H9 (cell line): Measurements from ENCODE around the gene CKS2. TPM values are rescaled to one million over a fixed set of nuclear protein-coding genes. Genes with fewer than 3 reads are reported as not detected.

Source experiments
- DNase-seq: peaks from one replicate; pipeline ENCODE4 v3.0.0-alpha.2; 2017
- H2AFZ ChIP-seq: one replicate; pipeline ENCODE4 v1.6.1; 2013; ENCODE audit warnings: mild to moderate bottlenecking, low read length, control low read depth, moderate library complexity
- H2AK5ac ChIP-seq: 2 replicates; pipeline ENCODE4 v1.6.1; 2013; ENCODE audit warnings: low read length, control low read depth, mixed read lengths; ENCODE audit not compliant: insufficient read length
- H2BK120ac ChIP-seq: one replicate; pipeline ENCODE4 v1.6.1; 2013; ENCODE audit warnings: low read depth, mild to moderate bottlenecking, low read length, control low read depth, inconsistent platforms; ENCODE audit not compliant: poor library complexity, severe bottlenecking
- H2BK12ac ChIP-seq: 2 replicates; pipeline ENCODE4 v1.6.1; 2013; ENCODE audit warnings: low read length, control low read depth, mixed read lengths, low read depth; ENCODE audit not compliant: insufficient read length
- H2BK15ac ChIP-seq: 2 replicates; pipeline ENCODE4 v1.6.1; 2013; ENCODE audit warnings: low read depth, low read length, control low read depth
- H2BK20ac ChIP-seq: one replicate; pipeline ENCODE4 v1.6.1; 2013; ENCODE audit warnings: low read depth, mild to moderate bottlenecking, low read length, control low read depth, inconsistent platforms; ENCODE audit not compliant: poor library complexity, severe bottlenecking
- H2BK5ac ChIP-seq: 2 replicates; pipeline ENCODE4 v1.6.1; 2013; ENCODE audit warnings: low read length, control low read depth, mixed read lengths; ENCODE audit not compliant: insufficient read length
- H3K14ac ChIP-seq: 2 replicates; pipeline ENCODE4 v1.6.1; 2013; ENCODE audit warnings: low read length, control low read depth; ENCODE audit not compliant: insufficient read depth
- H3K18ac ChIP-seq: 2 replicates; pipeline ENCODE4 v1.6.1; 2013; ENCODE audit warnings: low read depth, mild to moderate bottlenecking, mixed read lengths, low read length, control low read depth; ENCODE audit not compliant: insufficient read length
- H3K23ac ChIP-seq: 2 replicates; pipeline ENCODE4 v1.6.1; 2013; ENCODE audit warnings: low read length, control low read depth, mixed read lengths, low read depth; ENCODE audit not compliant: insufficient read length
- H3K23me2 ChIP-seq: 2 replicates; pipeline ENCODE4 v1.6.1; 2013; ENCODE audit warnings: low read depth, mild to moderate bottlenecking, mixed read lengths, low read length, control low read depth; ENCODE audit not compliant: insufficient read length, poor library complexity, severe bottlenecking
- H3K27ac ChIP-seq: 2 replicates; pipeline ENCODE4 v1.5.1; 2013; ENCODE audit warnings: low read length, control low read depth, mixed read lengths, low read depth; ENCODE audit not compliant: insufficient read length
- H3K27me3 ChIP-seq: 2 replicates; pipeline ENCODE4 v1.6.1; 2013; ENCODE audit warnings: low read length, control low read depth, inconsistent platforms; ENCODE audit not compliant: insufficient read depth
- H3K4ac ChIP-seq: 2 replicates; pipeline ENCODE4 v1.6.1; 2013; ENCODE audit warnings: low read depth, mild to moderate bottlenecking, control low read depth, inconsistent platforms, low read length, moderate library complexity
- H3K4me1 ChIP-seq: 2 replicates; pipeline ENCODE4 v1.6.1; 2013; ENCODE audit warnings: low read length, control low read depth, inconsistent platforms; ENCODE audit not compliant: insufficient read depth
- H3K4me2 ChIP-seq: 2 replicates; pipeline ENCODE4 v1.6.1; 2013; ENCODE audit warnings: low read length, control low read depth, mixed read lengths; ENCODE audit not compliant: insufficient read length, insufficient read depth
- H3K56ac ChIP-seq: 2 replicates; pipeline ENCODE4 v1.6.1; 2013; ENCODE audit warnings: low read depth, mild to moderate bottlenecking, mixed read lengths, low read length, control low read depth; ENCODE audit not compliant: insufficient read length
- H3K79me1 ChIP-seq: 2 replicates; pipeline ENCODE4 v1.6.1; 2013; ENCODE audit warnings: low read depth, mild to moderate bottlenecking, moderate library complexity, low read length, control low read depth, inconsistent platforms; ENCODE audit not compliant: insufficient read depth, poor library complexity, severe bottlenecking
- H3K79me2 ChIP-seq: 2 replicates; pipeline ENCODE4 v1.6.1; 2013; ENCODE audit warnings: low read length, control low read depth, inconsistent platforms; ENCODE audit not compliant: insufficient read depth
- H3K9ac ChIP-seq: 2 replicates; pipeline ENCODE4 v1.6.1; 2013; ENCODE audit warnings: low read length, control low read depth, mixed read lengths; ENCODE audit not compliant: insufficient read length; ENCODE audit errors: extremely low read depth
- H3K9me3 ChIP-seq: one replicate; pipeline ENCODE4 v1.6.1; 2013; ENCODE audit warnings: low read depth, low read length, inconsistent platforms; ENCODE audit not compliant: control insufficient read depth
- H3T11ph ChIP-seq: one replicate; pipeline ENCODE4 v1.6.1; 2013; ENCODE audit warnings: mild to moderate bottlenecking, low read length, control low read depth, inconsistent platforms
- H4K20me1 ChIP-seq: one replicate; pipeline ENCODE4 v1.6.1; 2013; ENCODE audit not compliant: control insufficient read depth, insufficient read length, insufficient read depth
- H4K5ac ChIP-seq: 2 replicates; pipeline ENCODE4 v1.6.1; 2013; ENCODE audit warnings: low read depth, mild to moderate bottlenecking, mixed read lengths, low read length, control low read depth; ENCODE audit not compliant: insufficient read length
- H4K8ac ChIP-seq: replicated peaks from 2 replicates; pipeline ENCODE4 v1.6.1; 2013; ENCODE audit warnings: low read length, control low read depth, mixed read lengths, low read depth; ENCODE audit not compliant: insufficient read length
- H4K91ac ChIP-seq: 2 replicates; pipeline ENCODE4 v1.6.1; 2013; ENCODE audit warnings: low read depth, mild to moderate bottlenecking, moderate library complexity, mixed read lengths, low read length, control low read depth; ENCODE audit not compliant: insufficient read length
- H3K27ac Mint-ChIP-seq, 3 experiments: 2 replicates in 2 of 3; 3 replicates in 1 of 3; pipeline ENCODE4 v1.8.0; 2020 to 2021; ENCODE audit warnings: mixed read lengths in 3 of 3, mild to moderate bottlenecking in 1 of 3, moderate library complexity in 1 of 3
- H3K27me3 Mint-ChIP-seq: 2 replicates; pipeline ENCODE4 v1.8.0; 2021; ENCODE audit warnings: low read depth, mild to moderate bottlenecking, moderate library complexity, mixed read lengths
- H3K36me3 Mint-ChIP-seq, 3 experiments: 2 replicates in 2 of 3; 3 replicates in 1 of 3; pipeline ENCODE4 v1.8.0; 2020 to 2021; ENCODE audit warnings: low read depth in 3 of 3, mixed read lengths in 3 of 3; ENCODE audit not compliant: insufficient read depth in 1 of 3
- H3K4me1 Mint-ChIP-seq, 2 experiments: 2 replicates each; pipeline ENCODE4 v1.8.0; 2020; ENCODE audit warnings: mixed read lengths in 2 of 2
- H3K4me3 Mint-ChIP-seq, 2 experiments: 2 replicates in 1 of 2; 3 replicates in 1 of 2; pipeline ENCODE4 v1.8.0; 2020 to 2021; ENCODE audit warnings: mild to moderate bottlenecking in 2 of 2, mixed read lengths in 2 of 2, moderate library complexity in 1 of 2
- H3K9me3 Mint-ChIP-seq, 2 experiments: 2 replicates in 1 of 2; 3 replicates in 1 of 2; pipeline ENCODE4 v1.8.0; 2020; ENCODE audit warnings: mild to moderate bottlenecking in 2 of 2, mixed read lengths in 2 of 2, moderate library complexity in 1 of 2
- CTCF ChIP-seq: fragments of 200-600 bp; sonication (generic); conservative IDR thresholded peaks from 3 replicates; pipeline ENCODE4 v1.8.0; 2021; ENCODE audit warnings: antibody characterized with exemption, mild to moderate bottlenecking
- WGBS: extraction: QIAGEN DNeasy Blood & Tissue Kit; methylation state at CpG from one replicate; pipeline ENCODE4 v1.1.7; 2013; ENCODE audit warnings: missing lambda C conversion rate, low lambda C conversion rate, mixed read lengths; ENCODE audit not compliant: insufficient read length; ENCODE audit errors: extremely low coverage; 5-methylcytosine and 5-hydroxymethylcytosine counted together
- total RNA-seq: library from RNA; stranded (reverse); gene quantifications from 2 replicates; pipeline ENCODE4 v1.2.1, GENCODE V29; 2021

Gene CKS2
- total RNA-seq, 1 experiment from 2014 or later: 211 TPM

- Histone ChIP-seq H2AFZ (no peak overlapping the region), H2BK12ac (no peak overlapping the region), H2BK20ac (no peak overlapping the region), H4K8ac (no peak overlapping the region), H4K91ac (no peak overlapping the region), H3K4ac (no peak overlapping the region), H3K56ac (no peak overlapping the region), H3K9ac (no peak overlapping the region), H3K23ac (no peak overlapping the region), H3K4me1 (no peaks in the 10 kb centered on the region), H2AK5ac (no peak overlapping the region), H3K79me1 (no peaks in the 10 kb centered on the region), H3K27me3 (no peaks in the 10 kb centered on the region), H2BK120ac (no peak overlapping the region), H3K27ac (no peak overlapping the region), H2BK5ac (no peak overlapping the region), H4K20me1 (no peaks in the 10 kb centered on the region), H4K5ac (no peak overlapping the region), H3K4me2 (no peak overlapping the region), H2BK15ac (no peak overlapping the region), H3K18ac (no peak overlapping the region), H3K23me2 (no peaks in the 10 kb centered on the region), H3K14ac (no peak overlapping the region), H3K79me2 (no peaks in the 10 kb centered on the region), H3K9me3 (peaks cover 8% of the 10 kb centered on the region), H3T11ph (no peak overlapping the region)
- Mint-ChIP-seq H3K4me1 (peaks cover 5 to 11% of the 10 kb centered on the region in 2 experiments), H3K27ac (no peak overlapping the region), H3K36me3 (peaks cover 23 to 47% (median 33%) of the 10 kb centered on the region in 3 experiments), H3K9me3 (peaks cover 36 to 46% of the 10 kb centered on the region in 2 experiments), H3K27me3 (no peaks in the 10 kb centered on the region; the same call in none of the 2 replicates), H3K4me3 (no peak overlapping the region)
- TF ChIP-seq CTCF: no peak
- DNase-seq: no peak
- WGBS: no CpG with 5 or more reads among the region's 3 CpGs
Observed at GRCh38 chr9:89273528-89274279, 37.3 kb upstream of the CKS2 start.
